ENCODE data around the gene C2CD4C. TPM values are rescaled to one million over a fixed set of nuclear protein-coding genes. Genes with fewer than 3 reads are reported as not detected.

The C2CD4C gene
- total RNA-seq, 4 donors from 2014 or later, result 0.44 to 6.8 (median 0.51) TPM; not detected in 1

GRCh38 chr19:436413-436950 lies 27.5 kb upstream of the C2CD4C start:
- TF ChIP-seq CTCF (IDR thresholded peaks at IDR 0.05; ENCODE audit: low read depth), result no peak

- TF ChIP-seq CTCF (IDR thresholded peaks at IDR 0.05; ENCODE audit: low read depth), result no peak
Observed at GRCh38 chr19:435707-436412, 26.9 kb upstream of the C2CD4C start.

GRCh38 chr19:435056-435706 lies 26.2 kb upstream of the C2CD4C start:
- TF ChIP-seq CTCF (IDR thresholded peaks at IDR 0.05; ENCODE audit: low read depth), result no peak

GRCh38 chr19:434152-434960 lies 25.4 kb upstream of the C2CD4C start:
- no peak for TF ChIP-seq CTCF (IDR thresholded peaks at IDR 0.05; ENCODE audit: low read depth)

GRCh38 chr19:430701-431100 lies 21.8 kb upstream of the C2CD4C start:
- TF ChIP-seq CTCF (IDR thresholded peaks at IDR 0.05; ENCODE audit: low read depth), result no peak

- TF ChIP-seq CTCF (IDR thresholded peaks at IDR 0.05; ENCODE audit: low read depth), result no peak
Observed at GRCh38 chr19:428149-428548, 19.2 kb upstream of the C2CD4C start.

Measured in subcutaneous adipose tissue (tissue), 4 donors.